Activated T-cell treated with anti-CD3 and anti-CD28 coated beads, Interleukin-2, amount 50 U/mL, for 24 hours (primary cell): ENCODE data around the gene IQCH.
"Not testable (repeated sequence)": the region's sequence is repeated elsewhere in the genome, so short reads cannot be mapped to it uniquely, and the experiment has no call there.

Experiments
- DNase-seq: peaks from one replicate; pipeline ENCODE4 v3.0.0-alpha.2; 2020
- H3K27ac Mint-ChIP-seq: 2 replicates; pipeline ENCODE4 v1.8.0; 2020; ENCODE audit warnings: mild to moderate bottlenecking, mixed read lengths
- H3K27me3 Mint-ChIP-seq: 2 replicates; pipeline ENCODE4 v1.8.0; 2020; ENCODE audit warnings: mixed read lengths
- H3K36me3 Mint-ChIP-seq: 2 replicates; pipeline ENCODE4 v1.8.0; 2020; ENCODE audit warnings: low read depth, mixed read lengths
- H3K4me1 Mint-ChIP-seq: 2 replicates; pipeline ENCODE4 v1.8.0; 2020; ENCODE audit warnings: low read depth, mixed read lengths
- H3K4me3 Mint-ChIP-seq: 2 replicates; pipeline ENCODE4 v1.8.0; 2020; ENCODE audit warnings: mild to moderate bottlenecking, moderate library complexity, mixed read lengths
- H3K9me3 Mint-ChIP-seq: 2 replicates; pipeline ENCODE4 v1.8.0; 2020; ENCODE audit warnings: mixed read lengths

The IQCH gene

DNA sequence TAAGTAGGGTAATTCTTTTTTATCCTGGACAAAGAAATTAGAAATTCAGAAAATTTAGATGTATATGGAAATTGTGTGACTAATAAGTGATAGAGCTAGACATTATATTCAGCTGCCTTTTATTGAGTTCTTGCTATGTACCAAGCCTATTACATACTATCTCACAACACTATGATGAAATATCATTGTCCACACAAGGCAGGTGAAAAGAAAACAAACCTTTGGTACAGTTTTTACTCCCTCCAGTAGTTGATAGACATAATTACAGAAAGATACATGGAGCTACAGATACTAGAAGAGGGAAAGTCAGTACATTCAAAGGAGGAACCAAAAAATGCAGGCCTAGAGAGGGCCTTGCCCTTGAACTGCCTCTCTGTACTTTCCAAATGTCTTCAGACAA lies 4.8 kb downstream of the IQCH start:
- Mint-ChIP-seq H3K36me3 (peaks cover 6% of the 10 kb centered on the region), H3K4me1 (peaks cover 12% of the 10 kb centered on the region), H3K9me3 (no peaks in the 10 kb centered on the region), H3K27me3 (peaks cover 3% of the 10 kb centered on the region), H3K4me3 (no peak overlapping the region), H3K27ac (no peak overlapping the region)
- no peak for DNase-seq

- Mint-ChIP-seq H3K4me1 (peaks cover 10% of the 10 kb centered on the region), H3K9me3 (no peaks in the 10 kb centered on the region), H3K27ac (no peak overlapping the region), H3K36me3 (peaks cover 3% of the 10 kb centered on the region), H3K27me3 (peaks cover 3% of the 10 kb centered on the region), H3K4me3 (no peak overlapping the region)
- no peak for DNase-seq
These were observed 5.2 kb downstream of the IQCH start for GRCh38 chr15:67259806-67260205.

- H3K36me3 Mint-ChIP-seq: no peaks in the 10 kb centered on the region
- no peaks in the 10 kb centered on the region for H3K9me3 Mint-ChIP-seq
- no peaks in the 10 kb centered on the region for H3K27me3 Mint-ChIP-seq
- no peak for DNase-seq
- peaks cover 3% of the 10 kb centered on the region for H3K4me1 Mint-ChIP-seq
- H3K27ac Mint-ChIP-seq: no peak overlapping the region
- no peak overlapping the region for H3K4me3 Mint-ChIP-seq
These were observed 12.3 kb downstream of the IQCH start for GRCh38 chr15:67266870-67267269.

- no peaks in the 10 kb centered on the region for H3K9me3 Mint-ChIP-seq
- peaks cover 3% of the 10 kb centered on the region for H3K4me1 Mint-ChIP-seq
- no peak overlapping the region for H3K27ac Mint-ChIP-seq
- no peak for DNase-seq
- no peaks in the 10 kb centered on the region for H3K36me3 Mint-ChIP-seq
- no peaks in the 10 kb centered on the region for H3K27me3 Mint-ChIP-seq
- H3K4me3 Mint-ChIP-seq: no peak overlapping the region
These were observed 12.9 kb downstream of the IQCH start for GRCh38 chr15:67267440-67267839.

DNA sequence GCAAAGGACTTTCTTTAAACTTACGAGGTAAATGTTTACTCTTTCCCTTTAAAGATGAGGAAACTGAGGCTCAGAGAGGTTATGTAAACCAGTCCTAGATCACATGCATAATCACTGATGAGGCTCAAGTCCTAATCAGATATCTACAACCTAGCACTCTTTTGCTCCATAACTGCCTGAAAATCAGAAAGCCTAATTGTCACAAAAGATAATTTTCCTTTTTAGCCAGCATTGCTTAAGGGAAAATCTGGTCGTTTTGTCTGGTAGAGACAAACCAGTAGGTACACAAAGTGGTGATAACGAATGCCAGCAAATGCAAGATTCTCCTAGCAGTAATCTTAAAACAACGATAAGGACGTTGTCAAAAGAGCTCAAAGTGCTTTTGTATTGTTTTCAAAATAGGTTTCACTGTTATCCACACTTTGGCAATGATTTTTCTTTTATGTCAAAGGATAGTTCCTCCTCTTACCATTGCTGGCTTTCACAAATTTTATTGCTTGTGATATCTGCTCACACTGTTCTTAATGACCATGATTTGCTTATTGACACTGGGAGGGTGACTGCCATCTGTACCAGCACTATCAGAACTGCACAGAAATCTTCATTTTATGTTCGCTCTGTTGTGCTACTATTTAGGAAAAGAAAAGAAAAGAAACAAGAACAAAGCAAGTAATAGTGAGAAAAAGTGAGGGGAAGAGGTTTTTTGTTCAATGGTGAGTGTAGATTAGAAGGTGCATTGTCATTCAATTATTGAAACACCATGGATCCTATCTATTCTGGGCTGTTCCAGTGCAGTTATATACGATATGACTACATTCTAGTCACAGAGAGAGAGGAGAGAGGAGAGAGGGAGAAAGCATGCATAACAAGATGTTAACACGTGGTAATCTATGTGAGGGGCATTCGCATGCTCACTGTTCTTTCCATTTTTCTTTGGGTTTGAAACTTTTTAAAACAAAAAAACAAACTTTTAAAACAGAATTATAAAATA lies 13.7 kb downstream of the IQCH start:
- Mint-ChIP-seq H3K27ac (no peak overlapping the region), H3K4me1 (peaks cover 3% of the 10 kb centered on the region), H3K9me3 (no peaks in the 10 kb centered on the region), H3K27me3 (no peaks in the 10 kb centered on the region), H3K4me3 (no peak overlapping the region), H3K36me3 (no peaks in the 10 kb centered on the region)
- no peak for DNase-seq

DNA sequence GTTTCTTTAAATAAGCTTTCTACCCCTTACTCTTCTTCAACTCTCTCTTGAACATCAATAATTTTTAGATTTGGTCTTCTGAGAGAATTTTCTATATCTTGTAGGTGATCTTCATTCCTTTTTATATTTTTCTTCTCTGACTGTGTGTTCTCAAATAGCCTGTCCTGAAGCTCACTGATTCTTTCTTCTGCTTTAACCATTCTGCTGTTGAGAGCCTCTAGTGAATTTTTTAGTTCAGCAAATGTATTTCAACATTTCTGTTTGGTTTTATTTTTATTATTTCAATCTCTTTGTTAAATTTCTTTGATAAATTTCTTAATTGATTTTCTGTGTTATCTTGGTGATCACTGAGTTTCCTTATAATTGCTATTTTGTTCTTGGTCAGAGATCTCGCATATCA lies 19.6 kb downstream of the IQCH start:
- DNase-seq: no peak
- no peak overlapping the region for H3K27ac Mint-ChIP-seq
- H3K4me3 Mint-ChIP-seq: no peak overlapping the region
- no peaks in the 10 kb centered on the region for H3K36me3 Mint-ChIP-seq
- H3K9me3 Mint-ChIP-seq: peaks cover 11% of the 10 kb centered on the region
- H3K27me3 Mint-ChIP-seq: no peaks in the 10 kb centered on the region
- no peaks in the 10 kb centered on the region for H3K4me1 Mint-ChIP-seq

- H3K4me3 Mint-ChIP-seq: no peak overlapping the region
- H3K27ac Mint-ChIP-seq: no peak overlapping the region
- H3K36me3 Mint-ChIP-seq: no peaks in the 10 kb centered on the region
- H3K27me3 Mint-ChIP-seq: no peaks in the 10 kb centered on the region
- no peaks in the 10 kb centered on the region for H3K4me1 Mint-ChIP-seq
- H3K9me3 Mint-ChIP-seq: peaks cover 11% of the 10 kb centered on the region
- no peak for DNase-seq
These were observed 22.1 kb downstream of the IQCH start for GRCh38 chr15:67276666-67277065.

DNA sequence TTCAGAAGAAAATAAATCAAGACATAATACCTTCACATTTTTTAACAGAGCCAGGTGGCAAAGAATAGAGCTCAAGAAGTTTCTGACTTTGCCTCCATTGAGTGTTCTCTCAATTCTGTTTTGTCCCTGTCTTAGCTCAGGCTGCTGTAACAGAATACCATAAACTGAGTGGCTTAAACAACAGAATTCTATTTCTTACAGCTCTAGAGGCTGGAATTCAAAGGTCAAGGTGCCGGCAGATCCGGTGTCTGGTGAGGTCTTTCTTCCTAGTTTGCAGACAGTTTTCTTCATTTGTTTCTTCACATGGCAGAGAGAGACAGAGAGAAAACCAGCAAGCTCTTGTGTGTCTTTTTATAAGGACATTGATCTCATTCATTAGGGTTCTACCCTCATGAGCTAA lies 25.6 kb downstream of the IQCH start:
- no peak for DNase-seq
- Mint-ChIP-seq H3K4me3 (no peak overlapping the region), H3K27ac (no peak overlapping the region), H3K9me3 (peaks cover 2% of the 10 kb centered on the region), H3K4me1 (no peaks in the 10 kb centered on the region), H3K27me3 (no peaks in the 10 kb centered on the region), H3K36me3 (no peaks in the 10 kb centered on the region)

- Mint-ChIP-seq H3K36me3 (no peaks in the 10 kb centered on the region), H3K4me3 (no peak overlapping the region), H3K27me3 (peaks cover 3% of the 10 kb centered on the region), H3K9me3 (peaks cover 6% of the 10 kb centered on the region), H3K4me1 (no peaks in the 10 kb centered on the region), H3K27ac (no peak overlapping the region)
- DNase-seq: no peak
These were observed 27.1 kb downstream of the IQCH start for GRCh38 chr15:67281714-67282113.

DNA sequence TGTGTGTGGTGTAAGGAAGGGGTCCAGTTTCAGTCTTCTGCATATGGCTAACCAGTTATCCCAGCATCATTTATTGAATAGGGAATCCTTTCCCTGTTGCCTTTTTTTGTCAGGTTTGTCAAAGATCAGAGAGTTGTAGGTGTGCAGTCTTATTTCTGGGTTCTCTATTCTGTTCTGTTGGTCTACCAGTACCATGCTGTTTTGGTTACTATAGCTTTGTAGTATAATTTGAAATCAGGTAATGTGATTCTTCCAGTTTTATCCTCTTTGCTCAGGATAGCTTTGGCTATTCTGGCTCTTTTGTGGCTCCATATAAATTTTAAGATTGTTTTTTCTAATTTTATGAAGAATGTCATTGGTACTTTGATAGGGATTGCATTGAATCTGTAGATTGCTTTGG lies 31.0 kb downstream of the IQCH start:
- H3K4me3 Mint-ChIP-seq, H3K4me1 Mint-ChIP-seq, H3K27ac Mint-ChIP-seq, H3K36me3 Mint-ChIP-seq, H3K27me3 Mint-ChIP-seq, DNase-seq, H3K9me3 Mint-ChIP-seq: not testable (repeated sequence)

DNA sequence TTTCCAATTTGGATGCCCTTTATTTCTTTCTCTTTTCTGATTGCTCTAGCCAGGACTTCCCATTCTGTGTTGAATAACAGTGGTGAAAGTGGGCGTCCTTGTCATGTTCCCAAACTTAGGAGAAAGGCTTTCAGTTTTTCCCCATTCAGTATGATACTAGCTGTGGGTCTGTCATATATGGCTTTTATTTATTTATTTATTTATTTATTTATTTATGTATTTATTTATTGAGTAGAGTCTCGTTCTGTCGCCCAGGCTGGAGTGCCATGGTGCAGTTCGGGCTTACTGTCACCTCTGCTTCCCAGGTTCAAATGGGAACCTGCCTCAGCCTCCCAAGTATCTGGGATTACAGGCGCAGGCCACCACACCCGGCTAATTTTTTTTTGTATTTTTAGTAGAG lies 31.8 kb downstream of the IQCH start:
- H3K27ac Mint-ChIP-seq, DNase-seq, H3K36me3 Mint-ChIP-seq, H3K9me3 Mint-ChIP-seq, H3K4me3 Mint-ChIP-seq, H3K27me3 Mint-ChIP-seq, H3K4me1 Mint-ChIP-seq: not testable (repeated sequence)

GRCh38 chr15:67290319-67290718 lies 35.7 kb downstream of the IQCH start:
- no peak overlapping the region for H3K4me3 Mint-ChIP-seq
- H3K27ac Mint-ChIP-seq: no peak overlapping the region
- peaks cover 3% of the 10 kb centered on the region for H3K9me3 Mint-ChIP-seq
- no peaks in the 10 kb centered on the region for H3K4me1 Mint-ChIP-seq
- H3K27me3 Mint-ChIP-seq: peaks cover 2% of the 10 kb centered on the region
- no peak for DNase-seq
- H3K36me3 Mint-ChIP-seq: no peaks in the 10 kb centered on the region

DNA sequence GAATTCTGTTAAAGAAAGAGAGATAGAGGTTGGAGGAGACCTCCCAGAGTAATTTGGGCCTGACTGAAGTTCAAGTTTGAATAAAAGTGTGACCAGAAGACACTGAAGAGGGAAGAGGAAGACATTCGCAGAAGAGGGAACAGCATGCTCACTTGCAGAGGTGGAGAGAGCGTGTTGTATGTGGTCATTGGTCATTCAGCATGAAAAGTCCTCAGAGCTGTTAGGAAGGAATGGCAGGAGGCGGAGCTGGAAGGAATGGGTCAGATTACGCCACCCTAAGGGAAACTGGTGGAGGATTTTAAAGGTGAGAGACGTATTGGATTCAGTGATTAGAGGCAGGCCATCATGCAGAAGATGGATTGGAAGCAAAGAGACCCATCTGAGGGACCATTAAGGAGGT lies 41.6 kb downstream of the IQCH start:
- H3K4me3 Mint-ChIP-seq: no peak overlapping the region
- no peaks in the 10 kb centered on the region for H3K27me3 Mint-ChIP-seq
- no peak for DNase-seq
- H3K27ac Mint-ChIP-seq: no peak overlapping the region
- no peaks in the 10 kb centered on the region for H3K9me3 Mint-ChIP-seq
- H3K4me1 Mint-ChIP-seq: peaks cover 6% of the 10 kb centered on the region
- no peaks in the 10 kb centered on the region for H3K36me3 Mint-ChIP-seq

GRCh38 chr15:67296684-67297083 lies 42.1 kb downstream of the IQCH start:
- Mint-ChIP-seq H3K4me1 (peaks cover 6% of the 10 kb centered on the region), H3K9me3 (no peaks in the 10 kb centered on the region), H3K27ac (no peak overlapping the region), H3K36me3 (no peaks in the 10 kb centered on the region), H3K4me3 (no peak overlapping the region), H3K27me3 (no peaks in the 10 kb centered on the region)
- no peak for DNase-seq

- no peak for DNase-seq
- Mint-ChIP-seq H3K36me3 (no peaks in the 10 kb centered on the region), H3K4me3 (no peak overlapping the region), H3K27ac (no peak overlapping the region), H3K4me1 (peaks cover 6% of the 10 kb centered on the region), H3K27me3 (peaks cover 8% of the 10 kb centered on the region), H3K9me3 (no peaks in the 10 kb centered on the region)
These were observed 45.9 kb downstream of the IQCH start for GRCh38 chr15:67300266-67301025.
